ENCODE results near the gene NFATC2. TPM values are rescaled to one million over a fixed set of nuclear protein-coding genes. Genes with fewer than 3 reads are reported as not detected.
"Not testable (repeated sequence)": the region's sequence is repeated elsewhere in the genome, so short reads cannot be mapped to it uniquely, and the experiment has no call there.

Gene NFATC2
- total RNA-seq, 2 donors from 2014 or later: 4.7 to 5.6 TPM

DNA sequence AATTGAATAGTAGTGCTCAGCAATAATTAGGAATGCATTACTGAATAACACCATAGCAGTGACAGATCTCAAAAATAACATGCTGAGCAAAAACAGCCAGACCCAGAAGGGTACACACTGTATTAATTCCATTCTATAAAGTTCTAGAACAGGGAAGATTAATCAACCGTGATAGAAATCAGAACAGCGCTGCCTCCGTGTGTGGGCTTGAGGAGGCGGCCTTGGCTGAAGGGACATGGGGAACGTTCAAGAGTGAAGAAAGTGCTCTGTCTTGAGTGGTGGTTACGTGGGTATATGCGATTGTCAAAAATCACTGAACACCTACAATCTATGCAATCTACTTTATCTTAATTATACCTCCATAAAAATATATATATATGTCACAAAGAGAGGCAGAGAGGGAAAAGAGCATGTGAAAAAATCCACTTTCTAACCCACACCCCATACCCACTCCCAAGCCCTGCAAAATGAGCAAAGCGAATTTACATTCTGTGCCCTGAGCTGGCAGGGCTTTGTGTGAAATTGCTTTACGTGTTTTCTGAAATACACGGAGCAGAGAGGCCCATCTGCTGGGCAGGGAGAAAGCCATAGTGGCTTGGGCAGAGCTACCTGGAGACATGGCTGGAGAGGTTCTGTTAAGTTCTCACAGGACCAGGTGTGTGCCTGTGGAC lies 74.4 kb downstream of the NFATC2 start:
- DNase-seq: no peak
- intact Hi-C loops (cut with DNase I, micrococcal nuclease): no loop called here
- no peak for ATAC-seq

DNA sequence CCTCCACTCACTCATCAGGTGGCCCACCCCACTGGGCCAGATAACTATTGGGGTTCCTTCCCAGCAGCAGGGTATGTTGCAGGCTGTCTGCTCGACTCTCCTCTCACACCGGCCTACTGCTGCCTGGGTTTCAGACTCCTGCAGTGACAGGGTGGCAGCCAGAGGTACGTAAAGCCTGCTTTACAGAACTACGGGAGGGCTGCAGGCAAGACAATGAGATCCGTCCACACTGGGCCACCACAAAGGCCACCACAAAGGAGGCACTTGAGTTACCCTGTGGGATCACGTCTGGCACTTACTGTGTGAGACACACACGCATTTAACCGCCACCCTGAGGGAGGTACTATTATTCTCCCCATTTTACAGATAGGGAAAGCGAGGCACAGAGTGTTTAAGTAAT lies 78.5 kb downstream of the NFATC2 start:
- intact Hi-C loops (cut with DNase I, micrococcal nuclease): no loop called here
- no peak for ATAC-seq
- no peak for DNase-seq

DNA sequence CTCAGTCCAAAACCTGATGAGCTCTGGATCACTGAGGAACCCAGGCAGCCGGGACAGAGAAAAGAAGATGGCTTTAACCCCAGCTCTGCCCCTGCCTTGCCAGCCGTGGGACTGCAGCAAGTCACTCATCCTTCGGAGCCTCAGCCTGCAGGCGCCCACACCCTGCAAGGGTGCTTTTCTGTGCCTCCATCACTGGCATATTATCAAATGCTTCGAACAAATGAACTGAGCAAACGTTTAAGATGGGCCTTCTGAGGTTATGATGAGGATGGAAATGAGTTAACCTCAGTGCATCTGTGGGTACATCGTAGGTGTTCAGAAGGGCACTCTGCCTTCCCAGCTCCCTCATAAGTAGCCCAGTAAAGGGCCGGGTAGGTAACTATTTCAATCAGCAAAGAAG lies 79.0 kb downstream of the NFATC2 start:
- DNase-seq (no peak), ATAC-seq (no peak)
- intact Hi-C loops (cut with DNase I, micrococcal nuclease): no loop called here

DNA sequence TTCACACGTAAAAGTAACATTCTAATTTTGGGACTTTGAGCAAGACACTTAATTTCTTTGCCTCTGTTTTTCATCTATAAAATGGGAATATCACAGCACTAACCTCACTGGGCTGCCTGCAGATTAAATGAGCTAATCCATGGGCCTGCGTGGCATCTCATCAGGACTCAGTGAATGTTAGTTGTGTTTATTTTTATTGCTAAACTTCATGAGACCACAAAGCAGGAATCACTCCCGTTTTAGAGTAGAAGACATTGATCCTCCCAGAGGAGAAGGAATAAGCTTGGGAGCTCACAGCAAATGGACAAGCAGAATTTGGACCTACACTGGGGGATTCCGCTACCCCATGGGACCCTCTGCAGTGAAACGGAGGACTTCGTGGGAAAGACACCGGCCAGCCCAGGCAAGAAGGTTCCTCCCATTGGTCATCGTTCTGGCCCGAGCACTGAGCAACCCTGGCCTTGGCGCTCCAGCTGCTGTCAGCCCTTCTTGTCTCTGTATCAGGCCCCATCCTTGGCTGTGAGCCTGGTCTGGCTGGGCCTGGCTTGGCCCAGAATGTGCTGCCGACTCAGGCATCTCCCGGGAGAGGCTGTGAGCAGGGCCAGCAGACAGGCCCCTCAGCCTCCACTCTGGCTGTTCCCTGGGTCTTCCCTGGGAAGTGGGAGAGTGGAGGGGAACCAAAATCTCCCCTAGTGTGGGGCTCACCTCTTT lies 79.8 kb downstream of the NFATC2 start:
- DNase-seq (peak; percentile 53 to 59), ATAC-seq (no peak)
- intact Hi-C loops (cut with DNase I, micrococcal nuclease): no loop called here

DNA sequence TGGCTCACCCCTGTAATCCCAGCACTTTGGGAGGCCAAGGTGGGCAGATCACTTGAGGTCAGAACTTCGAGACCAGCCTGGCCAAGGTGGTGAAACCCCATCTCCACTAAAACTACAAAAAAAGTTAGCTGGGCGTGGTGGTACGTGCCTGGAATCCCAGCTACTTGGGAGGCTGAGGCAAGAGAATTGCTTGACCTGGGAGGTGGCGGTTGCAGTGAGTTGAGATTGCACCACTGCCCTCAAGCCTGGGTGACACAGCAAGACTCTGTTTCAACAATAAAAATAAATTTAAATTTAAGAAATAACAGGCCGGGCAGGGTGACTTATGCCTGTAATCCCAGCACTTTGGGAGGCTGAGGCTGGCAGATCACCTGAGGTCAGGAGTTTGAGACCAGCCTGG lies 80.7 kb downstream of the NFATC2 start:
- DNase-seq; intact Hi-C loops (cut with DNase I, micrococcal nuclease); ATAC-seq: not testable (repeated sequence)

DNA sequence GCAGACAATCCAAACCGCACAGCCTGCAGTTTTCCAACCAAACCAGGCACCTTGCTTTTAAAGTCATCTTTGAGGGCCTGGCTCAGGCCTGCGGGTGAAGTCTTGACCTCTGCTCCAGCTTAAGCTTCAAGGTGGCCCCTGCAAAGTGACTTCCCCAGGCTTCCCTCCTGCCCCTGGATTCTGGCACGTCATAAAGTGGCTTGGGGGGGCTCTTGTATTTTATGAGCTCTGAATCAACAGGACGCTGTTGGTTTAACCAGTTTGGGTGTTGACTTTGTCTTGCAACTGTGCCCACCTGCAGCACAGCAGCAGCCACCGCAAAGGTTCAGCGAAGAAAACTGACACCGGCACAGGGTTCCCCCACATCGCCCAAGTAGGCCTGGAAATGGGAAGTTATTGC lies 81.2 kb downstream of the NFATC2 start:
- no peak for ATAC-seq
- DNase-seq: no peak
- intact Hi-C loops (cut with DNase I, micrococcal nuclease): no loop called here

DNA sequence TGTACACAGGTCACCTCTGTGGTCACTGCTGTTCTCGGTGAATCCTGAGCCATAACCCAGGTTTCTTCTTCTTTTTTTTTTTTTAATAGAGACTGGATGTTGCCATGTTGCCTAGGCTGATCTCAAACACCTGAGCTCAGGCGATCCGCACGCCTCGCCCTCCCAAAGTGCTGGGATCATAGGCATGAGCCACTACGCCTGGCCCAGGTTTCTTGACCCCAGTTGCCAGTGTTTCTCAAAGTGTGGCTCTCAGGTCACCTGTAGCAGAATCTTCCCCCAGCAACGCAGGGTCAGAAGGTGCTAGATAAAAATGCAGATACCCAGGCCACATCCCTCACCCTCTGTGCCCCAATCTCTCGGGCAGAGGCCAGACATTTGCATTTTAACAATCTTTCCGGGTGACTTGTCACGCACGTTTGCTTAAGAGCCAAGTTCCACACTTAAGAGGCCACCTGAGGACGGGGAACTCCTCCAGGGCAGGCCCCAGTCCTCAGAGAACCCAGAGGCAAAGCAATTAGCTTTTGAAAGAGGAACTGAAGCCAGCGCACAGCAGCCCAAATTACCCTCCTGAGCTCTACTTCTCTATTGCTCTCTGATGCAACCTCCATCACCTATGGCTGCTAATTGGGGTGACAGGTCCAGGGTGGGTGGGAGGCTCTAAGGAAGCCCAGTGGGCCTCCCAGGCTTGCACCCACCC lies 81.8 kb downstream of the NFATC2 start:
- intact Hi-C loops (cut with DNase I, micrococcal nuclease): no loop called here
- DNase-seq: no peak
- ATAC-seq: no peak

DNA sequence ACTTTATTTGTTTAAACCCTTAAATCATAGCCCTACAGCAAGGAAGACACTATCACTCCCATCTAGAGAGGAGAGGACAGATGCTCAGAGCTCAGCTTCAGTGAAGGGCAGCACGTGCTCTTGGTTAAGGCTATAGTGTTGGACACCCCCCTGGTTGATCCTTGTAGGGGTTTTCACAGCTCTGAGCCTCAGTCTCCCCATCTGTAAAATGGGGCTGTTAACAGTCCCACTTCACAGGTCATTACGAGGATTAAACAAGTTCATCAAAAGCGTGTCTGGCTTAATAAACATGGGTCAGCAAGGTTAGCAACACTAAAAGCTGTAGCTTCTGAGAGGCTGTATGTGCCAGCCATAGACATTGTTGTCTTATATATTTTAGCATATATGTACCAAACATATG lies 82.4 kb downstream of the NFATC2 start:
- intact Hi-C loops (cut with DNase I, micrococcal nuclease): no loop called here
- DNase-seq (no peak), ATAC-seq (no peak)

DNA sequence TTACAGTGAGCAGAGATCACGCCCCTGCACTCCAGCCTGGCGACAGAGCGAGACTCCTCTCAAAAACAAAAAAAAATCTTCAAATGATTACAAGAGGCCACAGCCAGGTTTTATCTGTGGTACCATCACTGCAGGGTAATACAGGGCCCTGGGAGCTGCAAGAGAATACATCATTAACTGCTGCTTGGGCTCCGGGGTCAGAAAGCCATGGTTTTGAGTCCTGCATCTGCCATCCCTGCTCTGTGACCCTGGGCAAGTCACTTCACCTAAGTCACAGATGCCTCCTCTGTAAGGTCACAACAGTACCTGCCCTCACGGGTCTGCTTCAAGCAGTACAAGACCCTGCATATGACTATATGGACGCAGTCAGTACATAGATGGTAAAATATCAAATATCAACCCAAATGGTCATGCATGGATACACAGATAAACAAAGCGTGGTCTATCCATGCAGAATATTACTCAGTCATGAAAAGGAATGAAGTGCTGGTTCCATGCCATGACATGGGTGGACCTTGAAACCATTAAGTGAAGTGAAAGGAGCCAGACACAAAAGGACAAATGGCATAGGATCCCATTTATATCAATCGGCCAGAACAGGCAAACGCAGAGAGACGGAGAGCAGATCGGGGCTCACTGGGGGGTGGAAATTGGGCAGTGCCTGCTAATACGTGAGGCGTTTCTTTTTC lies 83.6 kb downstream of the NFATC2 start:
- intact Hi-C loops (cut with DNase I, micrococcal nuclease): no loop called here
- DNase-seq (no peak), ATAC-seq (no peak)

DNA sequence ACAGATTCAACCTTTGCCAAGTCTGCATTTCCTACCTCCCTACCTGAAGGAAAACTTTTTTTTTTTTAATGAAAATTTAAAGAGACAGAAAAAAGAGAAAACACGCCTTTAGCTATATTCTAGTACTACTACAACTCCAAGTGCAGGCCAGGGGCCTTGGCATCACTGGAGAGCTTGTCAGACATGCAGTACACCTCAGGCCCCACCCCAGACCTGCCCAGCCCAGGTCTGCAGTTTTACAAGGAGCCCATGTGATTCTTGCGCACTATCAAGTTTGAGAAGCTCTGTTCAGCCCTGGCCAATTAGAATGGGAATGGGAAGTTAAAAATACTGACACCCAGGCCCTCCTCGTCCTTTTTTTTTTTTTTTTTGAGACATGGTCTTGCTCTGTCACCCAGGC lies 85.0 kb downstream of the NFATC2 start:
- DNase-seq (peak; percentile 49 to 71), ATAC-seq (peak; percentile 82)
- intact Hi-C loops (cut with DNase I, micrococcal nuclease): no loop called here

DNA sequence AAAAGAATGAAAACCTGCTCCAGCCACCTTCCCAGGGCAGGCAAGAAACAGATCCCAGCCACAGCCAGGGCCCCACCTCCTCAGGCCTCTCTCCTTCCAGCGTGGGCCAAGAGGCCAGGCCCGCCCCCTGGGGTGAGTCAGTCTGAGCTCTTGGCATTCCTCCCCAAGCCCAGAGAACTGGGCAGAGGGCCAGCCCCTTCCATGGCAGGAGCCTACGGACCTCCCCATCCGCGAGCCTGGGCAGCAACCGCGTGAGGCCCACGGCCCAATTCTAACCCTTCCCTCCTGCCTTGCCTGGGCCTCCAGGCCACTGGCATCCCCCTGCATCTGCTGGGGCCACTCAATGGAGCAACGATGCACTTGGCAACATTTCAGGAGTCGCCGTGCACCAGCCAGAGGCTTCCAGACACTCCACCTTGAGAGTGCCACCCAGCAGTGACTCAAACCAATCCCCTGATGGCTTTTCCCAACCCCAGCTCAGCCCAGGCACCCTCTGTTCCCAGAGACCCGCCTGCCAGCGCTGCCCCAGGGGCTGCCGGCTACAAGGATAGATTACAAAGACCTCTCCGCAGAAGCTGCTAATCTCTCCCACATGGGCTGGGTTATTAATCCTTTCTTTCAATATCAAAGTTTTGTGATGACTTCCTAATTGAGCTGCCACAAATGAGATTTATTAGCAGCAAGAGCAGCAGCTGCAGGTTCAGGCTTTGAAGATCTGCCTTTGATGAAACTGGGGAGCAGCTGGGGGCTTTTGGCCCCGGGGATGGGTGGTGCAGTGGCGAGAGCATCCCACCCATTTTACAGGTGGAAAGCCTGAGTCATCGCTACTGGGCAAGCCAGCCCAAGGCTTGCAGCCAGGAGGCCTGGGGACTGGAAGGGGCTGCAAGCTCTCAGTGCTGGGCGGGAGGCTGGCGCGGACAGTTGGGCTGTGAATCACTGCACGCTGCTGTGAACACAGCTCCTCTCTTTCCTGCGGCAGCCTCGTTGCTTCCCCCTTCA lies 85.7 kb downstream of the NFATC2 start:
- intact Hi-C loops (cut with DNase I, micrococcal nuclease): no loop called here
- peak; percentile 94 for ATAC-seq
- peak; percentile 91 for DNase-seq

DNA sequence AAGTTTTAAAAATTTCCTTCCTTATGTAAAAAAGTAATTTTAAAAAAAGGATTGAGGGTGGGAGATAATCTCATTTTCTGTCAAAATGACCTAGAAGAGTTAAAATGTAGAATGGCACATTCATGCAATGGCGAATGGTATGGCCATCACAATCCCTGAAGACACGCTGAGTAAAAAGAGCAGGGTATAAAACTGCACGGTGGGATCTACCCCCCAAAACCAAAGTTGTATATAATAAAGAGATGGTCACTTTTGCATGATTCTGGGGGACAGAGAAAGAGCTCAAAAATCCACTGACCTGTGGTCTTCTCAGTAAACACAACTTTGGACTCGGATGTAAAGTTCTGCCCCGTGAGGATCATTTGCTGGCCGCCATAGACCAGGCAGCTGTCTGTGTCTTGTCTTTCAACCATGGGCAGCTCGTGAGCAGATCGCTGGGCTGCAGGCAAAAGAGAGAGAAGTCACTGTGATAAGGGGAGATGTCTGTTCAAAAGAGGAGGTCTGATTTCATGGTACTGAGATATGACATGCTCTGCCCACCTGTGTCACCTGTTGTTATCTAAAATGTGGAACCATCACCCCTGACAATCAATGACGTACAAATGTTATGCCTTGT lies 88.2 kb downstream of the NFATC2 start:
- intact Hi-C loops (cut with DNase I, micrococcal nuclease): no loop called here
- ATAC-seq: no peak

DNA sequence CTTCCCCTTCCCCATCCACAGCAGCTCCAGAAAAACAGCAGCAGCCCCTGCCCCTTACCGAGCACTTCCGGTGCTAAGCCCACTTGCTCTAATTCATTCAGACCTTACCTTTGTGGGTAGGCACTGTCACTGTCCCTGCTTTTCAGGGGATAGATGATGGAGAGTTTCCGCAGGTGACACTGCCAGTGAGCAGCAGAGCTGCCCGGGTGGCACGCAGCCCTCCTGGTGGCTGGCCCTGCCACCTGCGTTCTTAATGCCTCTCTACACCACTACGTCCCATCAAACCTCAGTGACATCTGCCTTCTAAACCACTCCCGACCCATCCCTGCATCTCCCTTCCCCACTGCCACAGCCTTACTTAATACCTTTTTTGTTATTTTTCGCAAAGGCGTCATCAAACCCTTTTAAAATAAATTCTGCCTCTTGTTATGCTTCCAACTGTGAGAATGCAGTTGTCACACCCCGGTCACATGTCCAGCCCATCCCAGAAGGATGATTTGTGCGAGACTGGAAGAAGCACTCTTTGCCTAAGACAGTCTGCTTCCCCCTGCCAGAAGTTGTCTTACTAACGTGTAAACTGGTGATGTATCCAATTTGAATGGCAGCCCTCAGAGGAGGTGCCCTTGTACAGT lies 89.7 kb downstream of the NFATC2 start:
- ATAC-seq (no peak), DNase-seq (no peak)
- intact Hi-C loops (cut with DNase I, micrococcal nuclease): no loop called here

More for the DNA sequence above, 88.2 kb downstream of the NFATC2 start:
- no peak for DNase-seq

DNA sequence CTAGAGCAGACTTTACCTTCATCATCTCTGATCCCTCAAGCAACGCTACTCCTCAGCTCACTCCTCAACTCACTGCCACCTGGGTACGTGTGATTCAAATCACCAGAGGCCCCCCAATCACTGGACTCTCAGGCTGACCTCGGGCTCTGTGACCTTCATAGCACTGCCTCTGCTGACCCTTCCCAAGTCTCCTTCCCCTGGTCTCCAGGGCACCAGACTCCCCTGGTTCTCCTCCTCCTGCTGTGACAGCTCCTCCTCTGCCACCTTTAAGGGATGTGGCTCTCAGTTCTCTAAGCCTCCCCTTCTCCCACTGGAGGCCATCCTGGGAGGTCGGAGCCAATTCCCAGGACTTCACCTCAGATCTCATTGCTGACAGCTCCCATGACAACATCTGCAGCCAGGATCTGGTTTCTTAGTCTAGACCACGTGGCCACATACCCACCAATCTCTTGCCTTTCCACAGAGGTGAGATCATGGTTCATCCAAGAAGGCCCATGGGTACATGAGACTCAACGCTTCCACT lies 90.4 kb downstream of the NFATC2 start:
- intact Hi-C loops (cut with DNase I, micrococcal nuclease): no loop called here
- no peak for ATAC-seq

DNA sequence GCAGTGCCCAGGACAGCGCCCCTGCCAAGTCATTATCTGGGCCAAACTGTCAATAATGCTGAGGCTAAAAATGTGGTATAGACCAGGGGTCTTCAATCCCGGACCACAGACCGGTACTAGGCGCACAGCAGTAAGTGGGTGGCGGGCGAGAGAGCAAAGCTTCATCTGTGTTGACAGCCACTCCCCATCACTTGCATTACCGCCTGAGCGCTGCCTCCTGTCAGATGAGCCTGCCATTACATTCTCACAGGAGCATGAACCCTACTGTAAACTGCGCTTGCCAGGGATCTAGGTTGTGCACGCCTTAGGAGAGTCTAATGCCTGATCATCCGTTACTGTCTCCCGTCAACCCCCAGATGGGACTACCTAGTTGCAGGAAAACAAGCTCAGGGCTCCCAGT lies 91.0 kb downstream of the NFATC2 start:
- intact Hi-C loops (cut with DNase I, micrococcal nuclease): no loop called here
- ATAC-seq (no peak), DNase-seq (no peak)

More for the DNA sequence above, 90.4 kb downstream of the NFATC2 start:
- DNase-seq: no peak

DNA sequence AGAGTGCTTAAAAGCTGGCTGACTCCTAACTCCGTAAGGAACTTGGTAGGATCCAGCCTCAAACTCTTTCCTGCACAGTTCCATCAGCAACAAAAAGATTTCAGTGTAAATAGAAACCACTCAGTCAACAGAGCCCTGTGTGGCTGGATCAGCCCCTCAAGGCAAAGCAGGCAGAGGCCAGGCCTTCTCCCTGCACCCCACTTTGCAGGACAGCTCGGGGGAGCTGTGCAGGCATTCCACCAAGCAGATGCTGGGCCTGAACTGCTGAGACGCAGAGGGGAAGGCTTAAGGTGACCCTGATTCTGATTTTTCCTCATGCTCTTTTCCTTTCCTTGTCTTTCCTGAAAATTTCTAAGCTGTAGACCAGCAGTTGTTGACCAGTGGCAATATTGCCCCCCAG lies 91.5 kb downstream of the NFATC2 start:
- ATAC-seq (no peak), DNase-seq (no peak)
- intact Hi-C loops (cut with DNase I, micrococcal nuclease): no loop called here

DNA sequence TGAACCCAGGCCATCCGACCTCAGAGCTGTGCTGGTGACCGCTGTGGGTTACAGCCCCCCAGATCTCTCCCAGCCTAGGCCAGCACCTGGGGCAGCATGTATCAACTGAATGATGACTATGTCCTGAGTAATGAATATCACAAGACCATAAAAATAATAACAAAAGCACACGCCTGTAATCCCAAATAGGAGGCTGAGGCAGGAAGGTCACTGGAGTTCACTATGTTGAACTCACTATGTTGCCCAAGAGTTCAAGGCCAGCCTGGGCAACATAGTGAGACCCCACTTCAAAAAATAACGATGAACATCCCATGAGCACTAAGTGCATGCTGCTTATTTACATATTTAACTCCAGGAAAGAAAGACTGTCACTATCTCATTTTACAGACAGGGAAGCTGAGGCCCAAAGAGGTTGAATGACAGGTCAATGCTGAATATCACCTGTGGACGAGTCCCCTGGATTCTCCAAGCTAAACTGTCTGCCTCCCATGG lies 92.3 kb downstream of the NFATC2 start:
- intact Hi-C loops (cut with DNase I, micrococcal nuclease): no loop called here
- ATAC-seq (no peak), DNase-seq (no peak)
